ENCODE measurements around the gene MTURN.
"Not testable (repeated sequence)": the region's sequence is repeated elsewhere in the genome, so short reads cannot be mapped to it uniquely, and the experiment has no call there.

The MTURN gene

GRCh38 chr7:30134611-30135300 lies at the start of gene MTURN:
TSS of gene MTURN (plus strand) at chr7:30134986. CDS start at chr7:30135137, 151 bp downstream.
- DNase-seq (ENCODE audit: low spot score) = peak; percentile 91

- no peak for DNase-seq (ENCODE audit: low spot score)
Observed at GRCh38 chr7:30086529-30086928, 48.3 kb upstream of the MTURN start.

GRCh38 chr7:30087371-30087770 lies 47.4 kb upstream of the MTURN start:
- DNase-seq (ENCODE audit: low spot score) = no peak

GRCh38 chr7:30088362-30088761 lies 46.4 kb upstream of the MTURN start:
- DNase-seq (ENCODE audit: low spot score) = no peak

GRCh38 chr7:30090111-30090510 lies 44.7 kb upstream of the MTURN start:
- no peak for DNase-seq (ENCODE audit: low spot score)

- no peak for DNase-seq (ENCODE audit: low spot score)
Observed at GRCh38 chr7:30091491-30091912, 43.3 kb upstream of the MTURN start.

GRCh38 chr7:30091987-30092386 lies 42.8 kb upstream of the MTURN start:
- no peak for DNase-seq (ENCODE audit: low spot score)

- no peak for DNase-seq (ENCODE audit: low spot score)
Observed at GRCh38 chr7:30093420-30093952, 41.3 kb upstream of the MTURN start.

- DNase-seq (ENCODE audit: low spot score) = not testable (repeated sequence)
Observed at GRCh38 chr7:30098599-30098998, 36.2 kb upstream of the MTURN start.

- no peak for DNase-seq (ENCODE audit: low spot score)
Observed at GRCh38 chr7:30102281-30102680, 32.5 kb upstream of the MTURN start.

- no peak for DNase-seq (ENCODE audit: low spot score)
Observed at GRCh38 chr7:30104157-30104556, 30.6 kb upstream of the MTURN start.

GRCh38 chr7:30112103-30112713 lies 22.6 kb upstream of the MTURN start:
- DNase-seq (ENCODE audit: low spot score) = no peak

GRCh38 chr7:30113144-30113543 lies 21.6 kb upstream of the MTURN start:
- DNase-seq (ENCODE audit: low spot score) = no peak

- DNase-seq (ENCODE audit: low spot score) = peak; percentile 21
Observed at GRCh38 chr7:30114536-30115238, 20.1 kb upstream of the MTURN start.

GRCh38 chr7:30115709-30116297 lies 19.0 kb upstream of the MTURN start:
- no peak for DNase-seq (ENCODE audit: low spot score)

GRCh38 chr7:30116771-30117170 lies 18.0 kb upstream of the MTURN start:
- DNase-seq (ENCODE audit: low spot score) = no peak

- DNase-seq (ENCODE audit: low spot score) = no peak
Observed at GRCh38 chr7:30117896-30118295, 16.9 kb upstream of the MTURN start.

GRCh38 chr7:30119890-30120577 lies 14.8 kb upstream of the MTURN start:
- no peak for DNase-seq (ENCODE audit: low spot score)

- DNase-seq (ENCODE audit: low spot score) = no peak
Observed at GRCh38 chr7:30133736-30134610, 813 bp upstream of the MTURN start.

GRCh38 chr7:30135301-30136116 lies 723 bp downstream of the MTURN start:
- peak; percentile 82 for DNase-seq (ENCODE audit: low spot score)

Measured in putamen (tissue), 1 donor.